Mesenchymal stem cell (in vitro differentiated cells and primary cell): ENCODE data around the gene ABHD17C.

ENCODE experiments used
- DNase-seq: peaks from one replicate; pipeline ENCODE4 v3.0.0-alpha.2; 2013
- H2AFZ ChIP-seq: one replicate; pipeline ENCODE4 v1.6.1; 2013; ENCODE audit warnings: low read depth, mild to moderate bottlenecking, control low read depth, inconsistent platforms, low read length, moderate library complexity
- H2AK5ac ChIP-seq: 2 replicates; pipeline ENCODE4 v1.6.1; 2013; ENCODE audit warnings: low read length, moderate library complexity, mild to moderate bottlenecking, inconsistent platforms; ENCODE audit not compliant: severe bottlenecking
- H2BK120ac ChIP-seq: one replicate; pipeline ENCODE4 v1.6.1; 2013; ENCODE audit warnings: low read depth, mild to moderate bottlenecking, inconsistent platforms, low read length, moderate library complexity
- H2BK12ac ChIP-seq, 2 experiments: one replicate each; pipeline ENCODE4 v1.6.1; 2013; ENCODE audit warnings: inconsistent platforms in 2 of 2, low read length in 2 of 2, mild to moderate bottlenecking in 2 of 2, moderate library complexity in 2 of 2, control low read depth in 1 of 2
- H2BK15ac ChIP-seq: one replicate; pipeline ENCODE4 v1.6.1; 2013; ENCODE audit warnings: mild to moderate bottlenecking, low read depth, inconsistent platforms; ENCODE audit not compliant: poor library complexity, severe bottlenecking
- H2BK5ac ChIP-seq: 2 replicates; pipeline ENCODE4 v1.6.1; 2013; ENCODE audit warnings: low read depth, mild to moderate bottlenecking, low read length, control low read depth, inconsistent platforms; ENCODE audit not compliant: poor library complexity, severe bottlenecking
- H3K14ac ChIP-seq, 2 experiments: one replicate each; pipeline ENCODE4 v1.6.1; 2013; ENCODE audit warnings: inconsistent platforms in 2 of 2, low read length in 2 of 2, control low read depth in 1 of 2, mild to moderate bottlenecking in 1 of 2, moderate library complexity in 1 of 2
- H3K18ac ChIP-seq, 2 experiments: one replicate each; pipeline ENCODE4 v1.6.1; 2013; ENCODE audit warnings: inconsistent platforms in 2 of 2, low read length in 2 of 2, control low read depth in 1 of 2, low read depth in 1 of 2, mild to moderate bottlenecking in 1 of 2
- H3K23ac ChIP-seq, 2 experiments: one replicate each; pipeline ENCODE4 v1.6.1; 2013; ENCODE audit warnings: inconsistent platforms in 2 of 2, low read length in 2 of 2, mild to moderate bottlenecking in 2 of 2, moderate library complexity in 2 of 2, control low read depth in 1 of 2
- H3K27ac ChIP-seq: 2 replicates; pipeline ENCODE4 v1.5.1; 2013; ENCODE audit warnings: mild to moderate bottlenecking, moderate library complexity, low read length, control low read depth, inconsistent platforms; ENCODE audit not compliant: poor library complexity, severe bottlenecking
- H3K27me3 ChIP-seq, 2 experiments: 2 replicates each; pipeline versions ENCODE4 v1.6.1 to v1.7.0; 2013; ENCODE audit warnings: low read length in 2 of 2, mild to moderate bottlenecking in 2 of 2, moderate library complexity in 2 of 2, control low read depth in 1 of 2, inconsistent platforms in 1 of 2; ENCODE audit not compliant: control insufficient read depth in 1 of 2, insufficient read depth in 1 of 2
- H3K36me3 ChIP-seq, 2 experiments: 2 replicates each; pipeline versions ENCODE4 v1.6.1 to v1.7.0; 2013; ENCODE audit warnings: low read length in 2 of 2, control low read depth in 1 of 2, inconsistent platforms in 1 of 2, low read depth in 1 of 2, mild to moderate bottlenecking in 1 of 2; ENCODE audit not compliant: insufficient read depth in 2 of 2, control insufficient read depth in 1 of 2
- H3K4ac ChIP-seq, 2 experiments: one replicate each; pipeline ENCODE4 v1.6.1; 2013; ENCODE audit warnings: inconsistent platforms in 2 of 2, low read length in 2 of 2, mild to moderate bottlenecking in 2 of 2, moderate library complexity in 2 of 2, control low read depth in 1 of 2, low read depth in 1 of 2
- H3K4me1 ChIP-seq: 2 replicates; pipeline ENCODE4 v1.6.1; 2013; ENCODE audit warnings: low read depth, low read length, control low read depth; ENCODE audit not compliant: control insufficient read depth, insufficient read depth
- H3K4me2 ChIP-seq: 2 replicates; pipeline ENCODE4 v1.6.1; 2013; ENCODE audit warnings: low read length, mild to moderate bottlenecking, inconsistent platforms; ENCODE audit not compliant: poor library complexity, severe bottlenecking
- H3K4me3 ChIP-seq, 2 experiments: 2 replicates each; pipeline versions ENCODE4 v1.5.1 to v1.7.0; 2013; ENCODE audit warnings: low read length in 2 of 2, mild to moderate bottlenecking in 2 of 2, control low read depth in 1 of 2, low read depth in 1 of 2; ENCODE audit not compliant: insufficient read depth in 1 of 2
- H3K79me1 ChIP-seq: replicated peaks from 2 replicates; pipeline ENCODE4 v1.6.1; 2013; ENCODE audit warnings: mild to moderate bottlenecking, control low read depth, low read length, inconsistent platforms; ENCODE audit not compliant: poor library complexity, severe bottlenecking
- H3K9ac ChIP-seq: 2 replicates; pipeline ENCODE4 v1.7.0; 2013; ENCODE audit warnings: mild to moderate bottlenecking, low read length, moderate library complexity
- H3K9me3 ChIP-seq: 2 replicates; pipeline ENCODE4 v1.7.0; 2013; ENCODE audit warnings: mild to moderate bottlenecking, low read length; ENCODE audit not compliant: control insufficient read depth
- H4K8ac ChIP-seq: one replicate; pipeline ENCODE4 v1.6.1; 2013; ENCODE audit warnings: inconsistent platforms, mild to moderate bottlenecking, low read length, moderate library complexity
- H4K91ac ChIP-seq: one replicate; pipeline ENCODE4 v1.6.1; 2013; ENCODE audit warnings: mild to moderate bottlenecking, low read length, inconsistent platforms
- WGBS: methylation state at CpG from one replicate; pipeline ENCODE4 v1.1.7; 2013; ENCODE audit warnings: mixed read lengths; 5-methylcytosine and 5-hydroxymethylcytosine counted together

The ABHD17C gene

GRCh38 chr15:80732818-80733217, 37.7 kb downstream of the ABHD17C start:
- Histone ChIP-seq H3K23ac (no peak overlapping the region), H2BK5ac (no peak overlapping the region), H3K4me1 (peaks cover 4% of the 10 kb centered on the region), H3K4me2 (no peak overlapping the region), H3K9me3 (no peaks in the 10 kb centered on the region), H3K14ac (peak overlapping the region in 1 of 2 experiments; percentile 88), H4K91ac (no peak overlapping the region), H4K8ac (peak overlapping the region; percentile 55), H2AK5ac (no peak overlapping the region), H3K27me3 (no peaks in the 10 kb centered on the region), H3K27ac (no peak overlapping the region), H3K18ac (no peak overlapping the region), H3K4me3 (no peak overlapping the region), H2AFZ (peak overlapping the region; percentile 10), H2BK12ac (no peak overlapping the region), H3K79me1 (peaks cover 32% of the 10 kb centered on the region), H2BK15ac (no peak overlapping the region), H2BK120ac (no peak overlapping the region), H3K36me3 (peaks cover 0 to 14% of the 10 kb centered on the region in 2 experiments), H3K4ac (no peak overlapping the region), H3K9ac (no peak overlapping the region)
- 93% methylated on average over 5 of the region's 5 CpGs for WGBS
- DNase-seq, result no peak

DNA sequence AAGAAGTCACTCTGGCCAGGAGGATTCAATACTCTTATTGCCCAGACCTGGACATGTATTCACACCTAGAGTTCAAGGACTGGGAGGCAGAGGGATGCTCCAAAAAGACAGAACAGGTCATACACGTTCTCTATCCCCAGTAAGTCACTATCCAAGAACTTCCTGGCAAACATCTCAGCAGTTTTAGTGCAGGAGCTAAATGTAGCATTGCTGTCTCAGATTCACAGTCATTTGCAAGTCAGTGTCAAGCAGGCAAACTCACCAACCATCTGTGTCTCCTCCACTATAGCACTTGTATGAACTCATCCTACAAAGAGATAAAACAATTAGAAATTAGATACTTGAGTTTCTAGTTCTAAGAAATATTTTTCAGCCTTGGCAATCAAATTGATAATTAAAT, 38.4 kb downstream of the ABHD17C start:
- H3K9ac ChIP-seq, result no peak overlapping the region
- no peak overlapping the region for H2BK15ac ChIP-seq
- H2AK5ac ChIP-seq, result no peak overlapping the region
- no peaks in the 10 kb centered on the region for H3K9me3 ChIP-seq
- peaks cover 36% of the 10 kb centered on the region for H3K79me1 ChIP-seq
- H3K4me1 ChIP-seq, result peaks cover 2% of the 10 kb centered on the region
- H3K27me3 ChIP-seq, result no peaks in the 10 kb centered on the region
- no peak overlapping the region for H4K8ac ChIP-seq
- no peak overlapping the region for H3K27ac ChIP-seq
- no peak overlapping the region for H3K18ac ChIP-seq
- no peak for DNase-seq
- no peak overlapping the region for H2BK5ac ChIP-seq
- no peak overlapping the region for H2BK12ac ChIP-seq
- H3K23ac ChIP-seq, result peak overlapping the region in 1 of 2 experiments; percentile 57
- H3K4me2 ChIP-seq, result no peak overlapping the region
- H3K4me3 ChIP-seq, result no peak overlapping the region
- H3K14ac ChIP-seq, result peak overlapping the region in 1 of 2 experiments; percentile 88
- 88% methylated on average over 1 of the region's 1 CpG for WGBS
- no peak overlapping the region for H3K4ac ChIP-seq
- H4K91ac ChIP-seq, result no peak overlapping the region
- H2BK120ac ChIP-seq, result no peak overlapping the region
- H2AFZ ChIP-seq, result no peak overlapping the region
- peaks cover 0 to 8% of the 10 kb centered on the region in 2 experiments for H3K36me3 ChIP-seq

- no peak for DNase-seq
- no peak overlapping the region for H2BK120ac ChIP-seq
- no peak overlapping the region for H3K18ac ChIP-seq
- no peak overlapping the region for H2BK5ac ChIP-seq
- peak overlapping the region in 1 of 2 experiments; percentile 64 for H2BK12ac ChIP-seq
- peaks cover 34% of the 10 kb centered on the region for H3K79me1 ChIP-seq
- H3K4ac ChIP-seq, result no peak overlapping the region
- H2BK15ac ChIP-seq, result no peak overlapping the region
- no peak overlapping the region for H3K9ac ChIP-seq
- peaks cover 0 to 9% of the 10 kb centered on the region in 2 experiments for H3K36me3 ChIP-seq
- no peak overlapping the region for H2AFZ ChIP-seq
- no peak overlapping the region for H3K4me2 ChIP-seq
- no peak overlapping the region for H3K27ac ChIP-seq
- WGBS, result 93% methylated on average over 8 of the region's 8 CpGs
- peak overlapping the region in 1 of 2 experiments; percentile 16 for H3K23ac ChIP-seq
- no peak overlapping the region for H4K8ac ChIP-seq
- H3K4me3 ChIP-seq, result no peak overlapping the region
- no peaks in the 10 kb centered on the region for H3K9me3 ChIP-seq
- peaks cover 2% of the 10 kb centered on the region for H3K4me1 ChIP-seq
- H4K91ac ChIP-seq, result no peak overlapping the region
- no peak overlapping the region for H3K14ac ChIP-seq
- H2AK5ac ChIP-seq, result no peak overlapping the region
- H3K27me3 ChIP-seq, result no peaks in the 10 kb centered on the region
Observed at GRCh38 chr15:80735344-80735743, 40.2 kb downstream of the ABHD17C start.

DNA sequence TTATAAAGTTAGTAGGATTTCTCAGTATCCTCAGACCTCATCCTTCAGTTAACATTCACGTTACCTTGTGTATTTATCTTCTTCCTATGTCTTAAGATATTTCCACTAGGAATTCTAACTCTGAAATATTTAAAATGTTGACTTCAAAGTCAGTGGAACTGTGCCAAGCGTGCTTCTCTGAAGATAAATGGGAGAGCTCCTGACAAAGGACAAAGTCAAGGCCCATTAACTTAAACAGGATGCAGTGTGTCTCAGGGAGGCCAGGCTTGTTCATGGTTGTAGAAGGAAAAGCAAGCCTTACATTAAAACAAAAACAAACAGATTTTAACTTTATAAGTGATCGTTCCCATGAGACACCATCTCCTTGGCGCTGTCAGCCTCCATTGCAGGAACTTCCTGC, 41.5 kb downstream of the ABHD17C start:
- Histone ChIP-seq H3K9ac (no peak overlapping the region), H3K18ac (peak overlapping the region in 1 of 2 experiments; percentile 23), H3K36me3 (peaks cover 0 to 15% of the 10 kb centered on the region in 2 experiments), H3K4me3 (no peak overlapping the region), H3K27ac (no peak overlapping the region), H2BK12ac (no peak overlapping the region), H3K23ac (no peak overlapping the region), H3K4me1 (peaks cover 2% of the 10 kb centered on the region), H3K4ac (peak overlapping the region in 1 of 2 experiments; percentile 5), H3K14ac (no peak overlapping the region), H3K27me3 (no peaks in the 10 kb centered on the region), H2AK5ac (no peak overlapping the region), H2BK15ac (no peak overlapping the region), H3K79me1 (peaks cover 33% of the 10 kb centered on the region), H3K4me2 (no peak overlapping the region), H2BK5ac (no peak overlapping the region), H2AFZ (no peak overlapping the region), H4K91ac (peak overlapping the region; percentile 20), H3K9me3 (no peaks in the 10 kb centered on the region), H2BK120ac (no peak overlapping the region), H4K8ac (no peak overlapping the region)
- WGBS, result 48% methylated on average over 3 of the region's 4 CpGs
- DNase-seq, result peak; percentile 48
